Tibial nerve (tissue), 4 donors: Measurements from ENCODE around the gene THBS3. TPM values are rescaled to one million over a fixed set of nuclear protein-coding genes. Genes with fewer than 3 reads are reported as not detected.
A peak's percentile ranks its signal among the peaks of the same experiment; 100 is the strongest.

ENCODE experiments used
- DNase-seq, 2 donors: peaks; one replicate each; pipeline ENCODE4 v3.0.0-alpha.2; 2019; ENCODE audit warnings: low spot score in 2 of 2
- H3K27ac ChIP-seq, 4 donors: fragments of 200-600 bp; sonication (generic) in 3 of 4; one replicate each; pipeline ENCODE4 v1.5.1; 2017 to 2019; ENCODE audit warnings: mild to moderate bottlenecking in 1 of 4
- H3K27me3 ChIP-seq, 2 donors: fragments of 200-600 bp; sonication (generic) in 1 of 2; one replicate each; pipeline versions ENCODE4 v1.5.1 to v1.6.0; 2017 to 2019
- H3K36me3 ChIP-seq, 3 donors: fragments of 200-600 bp; sonication (generic); one replicate each; pipeline ENCODE4 v1.5.1; 2018 to 2019
- H3K4me1 ChIP-seq, 4 donors: fragments of 200-600 bp; sonication (generic) in 3 of 4; one replicate each; pipeline ENCODE4 v1.5.1; 2017 to 2019
- H3K4me3 ChIP-seq, 4 donors: fragments of 200-600 bp; sonication (generic) in 3 of 4; one replicate each; pipeline ENCODE4 v1.5.1; 2017 to 2019; ENCODE audit warnings: mild to moderate bottlenecking in 1 of 4, moderate library complexity in 1 of 4
- H3K9me3 ChIP-seq, 4 donors: fragments of 200-600 bp; sonication (generic) in 3 of 4; one replicate each; pipeline ENCODE4 v1.5.1; 2017 to 2019
- CTCF ChIP-seq, 5 experiments: fragments of 200-600 bp in 3 of 5; fragments of 450-650 bp in 2 of 5; sonication (generic) in 3 of 5; IDR thresholded peaks; one replicate each; pipeline ENCODE4 v1.5.1; 2016 to 2019; ENCODE audit warnings: antibody characterized with exemption in 5 of 5, mild to moderate bottlenecking in 3 of 5, moderate library complexity in 2 of 5
- EP300 ChIP-seq, 2 donors: sonication (generic); formaldehyde crosslinking; IDR thresholded peaks; one replicate each; pipeline ENCODE4 v1.6.1; 2017; ENCODE audit warnings: antibody characterized with exemption in 2 of 2, mild to moderate bottlenecking in 1 of 2
- POLR2A ChIP-seq, 2 donors: fragments of 450-650 bp; IDR thresholded peaks; one replicate each; pipeline ENCODE4 v1.6.1; 2017; ENCODE audit warnings: antibody characterized with exemption in 2 of 2, mild to moderate bottlenecking in 2 of 2, moderate library complexity in 2 of 2
- WGBS, 2 donors: methylation state at CpG; one replicate each; pipeline ENCODE4 v1.1.5; 2018; 5-methylcytosine and 5-hydroxymethylcytosine counted together
- total RNA-seq, 4 donors: library from RNA; depleted of rRNA; stranded (reverse); fragments of >200 nt; gene quantifications; one replicate each; pipeline ENCODE4 v1.1.0, GENCODE V29; 2016

Gene THBS3
- total RNA-seq, 4 donors from 2014 or later, result 33.9 to 119 (median 52.6) TPM

- Histone ChIP-seq H3K27ac (peak overlapping the region in 1 of 4 donors; percentile 73), H3K27me3 (no peaks in the 10 kb centered on the region), H3K4me3 (no peak overlapping the region), H3K9me3 (no peaks in the 10 kb centered on the region), H3K4me1 (peaks cover 0 to 39% (median 18%) of the 10 kb centered on the region in 4 donors), H3K36me3 (no peaks in the 10 kb centered on the region)
- no peak for DNase-seq
- WGBS, 2 donors, result 71 to 93% methylated on average over 3 to 10 of the region's 14 CpGs
- no peak for TF ChIP-seq POLR2A (IDR thresholded peaks at IDR 0.05)
- TF ChIP-seq EP300 (IDR thresholded peaks at IDR 0.05), result no peak
- no peak for TF ChIP-seq CTCF (IDR thresholded peaks at IDR 0.05)
These were observed 19.4 kb downstream of the THBS3 start for GRCh38 chr1:155188268-155188667.

- Histone ChIP-seq H3K4me3 (no peak overlapping the region), H3K9me3 (no peaks in the 10 kb centered on the region), H3K27me3 (no peaks in the 10 kb centered on the region), H3K36me3 (no peaks in the 10 kb centered on the region), H3K27ac (peak overlapping the region in 1 of 4 donors; percentile 73), H3K4me1 (peaks cover 0 to 32% (median 11%) of the 10 kb centered on the region in 4 donors)
- TF ChIP-seq EP300 (IDR thresholded peaks at IDR 0.05), result no peak
- TF ChIP-seq CTCF (IDR thresholded peaks at IDR 0.05), result no peak
- TF ChIP-seq POLR2A (IDR thresholded peaks at IDR 0.05), result no peak
- 77 to 80% methylated on average over 10 to 16 of the region's 16 CpGs for WGBS, 2 donors
- no peak for DNase-seq
These were observed 20.2 kb downstream of the THBS3 start for GRCh38 chr1:155187456-155187891.

GRCh38 chr1:155186794-155187455 is 20.8 kb downstream of the THBS3 start:
- Histone ChIP-seq H3K27ac (peak overlapping the region in 1 of 4 donors; percentile 73), H3K9me3 (no peaks in the 10 kb centered on the region), H3K4me3 (no peak overlapping the region), H3K4me1 (peaks cover 0 to 26% (median 8%) of the 10 kb centered on the region in 4 donors), H3K36me3 (no peaks in the 10 kb centered on the region), H3K27me3 (no peaks in the 10 kb centered on the region)
- 71 to 76% methylated on average over 14 of the region's 14 CpGs for WGBS, 2 donors
- DNase-seq, result no peak
- TF ChIP-seq CTCF (IDR thresholded peaks at IDR 0.05), result no peak
- TF ChIP-seq EP300 (IDR thresholded peaks at IDR 0.05), result no peak
- TF ChIP-seq POLR2A (IDR thresholded peaks at IDR 0.05), result no peak

GRCh38 chr1:155186067-155186793 is 21.5 kb downstream of the THBS3 start:
- H3K9me3 ChIP-seq, result no peaks in the 10 kb centered on the region
- WGBS, 2 donors, result 63 to 71% methylated on average over 8 of the region's 8 CpGs
- DNase-seq, result no peak
- TF ChIP-seq POLR2A (IDR thresholded peaks at IDR 0.05) (no peak), EP300 (IDR thresholded peaks at IDR 0.05) (no peak), CTCF (IDR thresholded peaks at IDR 0.05) (no peak)
- H3K4me1 ChIP-seq, result peaks cover 0 to 24% (median 8%) of the 10 kb centered on the region in 4 donors
- H3K4me3 ChIP-seq, result no peak overlapping the region
- no peaks in the 10 kb centered on the region for H3K27me3 ChIP-seq
- H3K27ac ChIP-seq, result peak overlapping the region in 2 of 4 donors; percentile 73 to 80
- no peaks in the 10 kb centered on the region for H3K36me3 ChIP-seq

- no peak for TF ChIP-seq POLR2A (IDR thresholded peaks at IDR 0.05)
- no peak for TF ChIP-seq CTCF (IDR thresholded peaks at IDR 0.05)
- TF ChIP-seq EP300 (IDR thresholded peaks at IDR 0.05), result no peak
These were observed 22.0 kb downstream of the THBS3 start for GRCh38 chr1:155185783-155186066.

More at GRCh38 chr1:155185783-155186066, 22.0 kb downstream of the THBS3 start:
- 60 to 77% methylated on average over 6 of the region's 6 CpGs for WGBS, 2 donors
- no peaks in the 10 kb centered on the region for H3K9me3 ChIP-seq
- H3K36me3 ChIP-seq, result no peaks in the 10 kb centered on the region
- peaks cover 0 to 24% (median 8%) of the 10 kb centered on the region in 4 donors for H3K4me1 ChIP-seq
- H3K27me3 ChIP-seq, result no peaks in the 10 kb centered on the region
- no peak overlapping the region for H3K4me3 ChIP-seq
- no peak for DNase-seq
- H3K27ac ChIP-seq, result peak overlapping the region in 3 of 4 donors; percentile 50 to 80 (median 73)
